AG10803 (cell line): ENCODE data around the gene SLC2A13.

Experiments
- DNase-seq: peaks from one replicate; pipeline ENCODE4 v3.0.0; 2010; ENCODE audit warnings: low read depth
- H3K4me3 ChIP-seq: 2 replicates; pipeline ENCODE4 v1.5.1; 2011; ENCODE audit warnings: mild to moderate bottlenecking, low read length, control low read depth
- CTCF ChIP-seq: conservative IDR thresholded peaks from 2 replicates; pipeline ENCODE4 v1.5.1; 2011; ENCODE audit warnings: mild to moderate bottlenecking, low read length, control low read depth, inconsistent platforms

The SLC2A13 gene

GRCh38 chr12:39805651-39806050, 300.2 kb downstream of the SLC2A13 start:
- no peak for TF ChIP-seq CTCF
- DNase-seq, result no peak
- H3K4me3 ChIP-seq, result no peak overlapping the region

GRCh38 chr12:39804898-39805297, 301.0 kb downstream of the SLC2A13 start:
- no peak for DNase-seq
- no peak for TF ChIP-seq CTCF
- no peak overlapping the region for H3K4me3 ChIP-seq

- no peak for TF ChIP-seq CTCF
- DNase-seq, result no peak
- no peak overlapping the region for H3K4me3 ChIP-seq
These were observed 301.4 kb downstream of the SLC2A13 start for GRCh38 chr12:39804479-39804878.

- TF ChIP-seq CTCF, result no peak
- no peak overlapping the region for H3K4me3 ChIP-seq
- no peak for DNase-seq
These were observed 302.7 kb downstream of the SLC2A13 start for GRCh38 chr12:39803151-39803550.

- no peak for TF ChIP-seq CTCF
- DNase-seq, result no peak
- H3K4me3 ChIP-seq, result no peak overlapping the region
These were observed 306.9 kb downstream of the SLC2A13 start for GRCh38 chr12:39798977-39799376.

GRCh38 chr12:39798429-39798828, 307.5 kb downstream of the SLC2A13 start:
- DNase-seq, result no peak
- TF ChIP-seq CTCF, result no peak
- no peak overlapping the region for H3K4me3 ChIP-seq

- DNase-seq, result no peak
- TF ChIP-seq CTCF, result no peak
- H3K4me3 ChIP-seq, result no peak overlapping the region
These were observed 310.4 kb downstream of the SLC2A13 start for GRCh38 chr12:39795481-39795880.
